HG02610 (cell line): ENCODE measurements around the gene CHERP.
"Not testable (repeated sequence)": the region's sequence is repeated elsewhere in the genome, so short reads cannot be mapped to it uniquely, and the experiment has no call there.

Experiments used
- ATAC-seq: cut with Tn5 transposase; IDR thresholded peaks from one replicate; pipeline ENCODE4 v1.9.1; 2021; ENCODE audit warnings: mild to moderate bottlenecking, moderate library complexity; ENCODE audit not compliant: unreplicated experiment

CHERP gene

DNA sequence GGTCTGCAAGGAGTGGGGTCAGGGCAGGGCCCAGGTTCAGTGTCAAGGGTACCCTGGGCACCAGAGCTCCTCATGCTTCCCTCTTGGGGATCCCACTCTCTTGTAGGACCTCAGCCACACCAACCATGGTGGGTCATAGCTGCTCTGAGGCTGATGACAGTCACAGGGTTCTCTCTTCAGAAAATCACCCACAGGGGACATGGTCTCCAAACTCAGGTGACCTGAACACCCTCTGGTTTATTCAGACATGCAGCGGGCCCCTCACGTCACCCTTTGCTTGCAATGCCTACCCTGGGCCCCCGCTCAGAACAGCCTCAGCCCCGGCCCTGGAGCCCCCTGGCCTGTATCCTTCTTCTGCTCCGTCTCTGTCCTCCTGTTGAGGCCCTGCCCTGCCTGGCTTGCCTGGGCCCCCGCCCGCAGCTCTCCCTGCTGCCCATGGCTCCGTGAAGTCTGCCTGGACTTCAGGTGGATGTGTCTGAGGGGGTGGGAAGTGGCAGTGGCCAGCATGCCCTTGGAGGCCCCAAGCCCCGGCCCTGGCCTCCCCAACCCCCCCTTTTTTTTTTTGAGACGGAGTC, 20.4 kb downstream of the CHERP start:
- no peak for ATAC-seq

GRCh38 chr19:16520986-16521624, 21.1 kb downstream of the CHERP start:
- no peak for ATAC-seq

- no peak for ATAC-seq
Observed at GRCh38 chr19:16520074-16520973, 21.9 kb downstream of the CHERP start.

DNA sequence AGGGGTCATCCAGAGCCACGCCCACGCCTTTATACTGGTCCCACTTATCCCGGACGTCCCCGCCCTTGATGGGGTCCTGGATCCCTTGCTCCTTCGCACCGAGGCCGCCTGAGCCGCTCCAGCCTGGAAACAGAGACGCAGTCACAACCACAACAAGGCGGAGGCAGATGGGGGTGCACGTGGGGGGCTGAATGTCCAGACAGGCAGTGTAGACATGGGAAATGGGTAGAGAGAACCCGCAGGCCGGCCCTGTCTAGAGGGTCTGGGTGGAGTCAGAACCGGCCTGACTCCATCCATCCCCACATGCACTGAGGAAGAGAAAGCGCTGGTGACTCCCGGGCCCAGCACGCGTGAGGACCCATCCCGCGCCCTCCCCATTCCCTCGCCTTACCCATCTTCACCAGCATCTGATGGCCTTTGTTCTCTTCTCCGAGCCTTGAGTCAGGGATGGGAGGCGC, 23.0 kb downstream of the CHERP start:
- ATAC-seq: no peak

GRCh38 chr19:16518483-16519229, 23.6 kb downstream of the CHERP start:
- ATAC-seq: no peak

- ATAC-seq: no peak
Observed at GRCh38 chr19:16518061-16518460, 24.2 kb downstream of the CHERP start.

DNA sequence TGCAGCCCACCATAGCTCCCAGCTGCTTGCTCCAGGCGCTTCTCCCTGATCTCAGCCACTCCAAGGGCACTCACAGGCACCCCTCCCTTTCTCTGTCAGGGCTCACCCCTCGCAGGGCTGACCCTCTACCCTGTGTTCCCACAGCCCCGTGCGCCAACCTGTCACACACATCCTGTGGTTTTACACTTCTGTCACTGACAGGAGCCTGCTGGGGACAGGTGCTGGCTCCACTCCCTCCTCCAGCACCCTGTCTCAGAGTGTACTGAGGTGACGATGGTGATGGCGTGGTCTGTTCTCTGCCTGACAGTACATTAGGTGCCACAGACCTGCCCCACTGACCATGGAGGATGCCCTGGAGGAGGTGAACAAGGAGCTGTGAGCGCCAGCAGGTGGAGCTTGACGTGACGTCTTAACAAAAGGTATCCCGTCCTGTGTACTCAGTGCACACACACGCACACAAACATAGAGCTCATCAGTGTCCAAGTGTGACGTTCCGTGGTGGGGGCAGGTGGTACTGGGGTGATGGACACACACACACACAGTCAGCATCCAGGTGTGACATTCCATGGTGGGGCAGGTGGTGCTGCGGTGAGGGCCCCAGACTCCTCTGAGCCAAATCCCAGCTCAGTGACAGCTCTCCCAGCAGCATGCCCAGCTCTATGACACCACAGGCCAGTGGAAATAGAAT, 25.2 kb downstream of the CHERP start:
- ATAC-seq: no peak

DNA sequence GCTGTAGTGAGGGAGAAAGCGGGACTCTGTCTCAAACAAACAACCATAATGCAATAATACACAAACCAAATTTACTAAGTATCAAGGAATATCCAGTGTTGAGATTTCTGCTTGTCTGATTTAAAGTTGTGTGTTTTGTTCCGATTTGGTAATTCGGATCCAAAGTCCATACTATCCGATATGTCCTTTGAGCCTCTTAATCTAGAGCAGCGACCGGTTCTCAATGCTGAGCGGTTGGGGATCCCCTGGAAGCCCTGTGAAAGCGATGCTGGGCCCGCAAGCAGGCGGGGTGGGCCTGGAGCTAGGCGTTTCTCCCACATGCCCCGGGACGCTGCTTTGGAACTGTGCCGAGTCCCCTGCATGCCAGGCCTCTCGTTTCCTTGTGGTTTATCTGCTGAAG, 25.9 kb downstream of the CHERP start:
- no peak for ATAC-seq

DNA sequence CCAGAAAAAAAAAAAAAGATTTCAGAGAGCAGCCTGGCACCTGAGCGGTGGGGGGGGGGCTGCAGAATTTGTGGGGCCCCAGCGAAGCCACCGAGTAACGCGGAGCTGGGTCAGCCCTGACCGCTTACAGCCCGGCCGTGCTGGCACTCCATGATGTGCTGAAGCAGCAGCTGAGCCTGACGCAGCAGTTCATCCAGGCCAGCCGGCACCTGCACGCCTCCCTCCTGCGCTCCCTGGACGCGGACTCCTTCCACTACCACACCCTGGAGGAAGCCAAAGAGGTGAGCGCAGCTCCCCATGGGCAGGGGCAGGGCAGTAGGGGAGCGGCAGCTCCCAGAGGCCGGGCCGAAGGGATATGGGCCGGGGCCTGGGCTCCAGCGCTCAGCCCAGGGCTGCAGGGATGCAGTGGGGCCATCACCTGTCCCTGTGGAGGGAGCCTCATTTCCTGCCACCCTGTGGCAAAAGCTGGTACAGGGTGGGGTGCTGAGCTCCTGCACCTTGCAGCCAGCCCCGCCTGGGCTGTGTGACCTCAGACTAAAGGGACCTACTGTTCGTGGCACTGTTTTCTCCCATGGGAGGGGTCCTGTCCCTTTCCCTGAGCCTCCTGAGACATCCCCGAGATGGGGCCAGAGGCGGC, 27.7 kb downstream of the CHERP start:
- no peak for ATAC-seq

GRCh38 chr19:16512611-16513010, 29.6 kb downstream of the CHERP start:
- not testable (repeated sequence) for ATAC-seq

- no peak for ATAC-seq
Observed at GRCh38 chr19:16509141-16510061, 32.8 kb downstream of the CHERP start.

DNA sequence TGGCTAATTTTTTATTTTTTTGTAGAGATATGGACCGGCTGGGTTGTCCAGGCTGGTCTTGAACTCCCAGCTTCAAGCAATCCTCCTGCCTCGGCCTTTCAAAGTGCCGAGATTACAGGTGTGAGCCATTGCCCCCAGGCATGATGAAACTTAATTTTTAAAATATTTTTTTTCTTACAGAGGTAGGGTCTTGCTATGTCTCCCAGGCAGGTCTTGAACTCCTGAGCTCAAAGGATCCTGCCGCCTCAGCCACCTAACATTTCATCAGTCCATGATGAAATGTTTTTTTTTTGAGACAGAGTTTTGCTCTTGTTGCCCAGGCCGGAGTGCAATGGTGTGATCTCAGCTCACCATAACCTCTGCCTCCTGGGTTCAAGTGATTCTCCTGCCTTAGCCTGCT, 33.7 kb downstream of the CHERP start:
- no peak for ATAC-seq

GRCh38 chr19:16506961-16507360, 35.3 kb downstream of the CHERP start:
- no peak for ATAC-seq

DNA sequence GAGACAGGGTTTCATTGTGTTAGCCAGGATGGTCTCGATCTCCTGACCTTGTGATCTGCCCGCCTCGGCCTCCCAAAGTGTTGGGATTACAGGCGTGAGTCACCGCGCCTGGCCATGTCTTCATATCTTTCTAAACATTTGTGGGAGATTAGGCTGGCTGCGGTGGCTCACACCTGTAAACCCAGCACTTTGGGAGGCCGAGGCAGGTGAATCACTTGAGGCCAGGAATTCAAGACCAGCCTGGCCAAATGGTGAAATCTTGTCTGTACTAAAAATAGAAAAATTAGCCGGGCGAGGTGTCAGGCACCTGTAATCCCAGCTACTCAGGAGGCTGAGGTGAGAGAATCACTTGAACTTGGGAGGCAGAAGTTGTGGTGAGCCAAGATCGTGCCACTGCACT, 36.1 kb downstream of the CHERP start:
- ATAC-seq: not testable (repeated sequence)

DNA sequence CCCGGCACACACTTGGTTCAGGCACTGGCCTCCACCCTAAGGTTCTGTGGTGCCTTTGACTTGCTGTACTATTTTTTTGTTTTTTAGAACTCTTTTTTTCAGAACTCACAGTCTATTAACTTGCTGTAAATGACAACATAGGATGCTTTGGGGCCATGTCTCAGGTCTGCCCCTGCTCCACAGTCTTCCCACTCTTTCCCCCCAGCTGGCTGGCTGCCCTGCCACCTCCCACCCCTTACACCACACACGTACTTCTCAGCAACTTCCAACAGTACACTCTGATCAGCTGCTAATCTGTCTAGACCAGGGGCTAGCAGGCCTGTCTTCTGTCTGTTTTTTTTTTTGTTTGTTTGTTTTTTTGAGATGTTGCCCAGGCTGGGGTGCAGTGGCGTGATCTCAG, 38.0 kb downstream of the CHERP start:
- ATAC-seq: no peak

DNA sequence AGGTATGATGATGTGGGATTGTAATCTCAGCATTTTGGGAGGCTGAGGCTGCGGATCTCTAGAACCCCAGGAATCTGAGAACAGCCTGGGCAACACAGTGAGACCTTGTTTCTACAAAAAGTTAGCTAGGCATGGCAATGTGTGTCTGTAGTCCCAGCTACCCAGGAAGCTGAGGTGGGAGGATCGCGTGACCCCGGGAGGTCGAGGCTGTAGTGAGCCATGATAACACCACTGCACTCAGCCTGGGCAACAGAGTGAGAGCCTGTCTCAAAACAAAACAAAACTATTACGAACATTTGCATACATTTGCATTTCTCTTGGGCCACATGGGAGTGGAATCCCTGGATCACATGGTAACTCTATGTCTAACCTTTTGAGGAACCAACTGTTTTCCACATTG, 44.4 kb downstream of the CHERP start:
- no peak for ATAC-seq

- ATAC-seq: no peak
Observed at GRCh38 chr19:16497042-16497441, 45.2 kb downstream of the CHERP start.

GRCh38 chr19:16496613-16496983, 45.6 kb downstream of the CHERP start:
- no peak for ATAC-seq

- peak; percentile 97 for ATAC-seq
Observed at GRCh38 chr19:16495982-16496612, 46.1 kb downstream of the CHERP start, which contains the start of the genes C19orf44 and CALR3. Gene C19orf44 (plus strand): TSS chr19:16496394. CDS start chr19:16500793, 4,399 bp downstream. Gene CALR3 (minus strand): TSS chr19:16496167. CDS start chr19:16496129, 38 bp downstream.
